Caki2 (cell line): ENCODE data around the gene PLEKHH3. TPM values are rescaled to one million over a fixed set of nuclear protein-coding genes. Genes with fewer than 3 reads are reported as not detected.
"Not testable (repeated sequence)": the region's sequence is repeated elsewhere in the genome, so short reads cannot be mapped to it uniquely, and the experiment has no call there.

Experiments
- DNase-seq: peaks from one replicate; pipeline ENCODE4 v3.0.0-alpha.2; 2015; ENCODE audit warnings: low read depth
- in situ Hi-C: cut with HindIII; loops from 2 replicates; pipeline ENCODE4 v1.10.0; 2016; ENCODE audit warnings: low sequenced_read_pairs, low pct_unique_long_range_greater_than_20kb, mixed read lengths
- total RNA-seq: library from RNA; depleted of rRNA; stranded (reverse); fragments of >200 nt; shearing (Covaris generic); gene quantifications from 2 replicates; pipeline ENCODE4 v1.2.3, GENCODE V29; 2014; ENCODE audit warnings: low replicate concordance

Gene PLEKHH3
- total RNA-seq, 1 experiment from 2014 or later: 20.5 TPM

GRCh38 chr17:42657824-42658588 lies 18.8 kb downstream of the PLEKHH3 start:
- in situ Hi-C loops: no loop called here

GRCh38 chr17:42655528-42655927 lies 21.3 kb downstream of the PLEKHH3 start:
- no peak for DNase-seq
- in situ Hi-C loops: no loop called here

More at GRCh38 chr17:42657824-42658588, 18.8 kb downstream of the PLEKHH3 start:
- DNase-seq: no peak

- in situ Hi-C loops: no loop called here
- DNase-seq: no peak
Measured at GRCh38 chr17:42653179-42654124, 23.3 kb downstream of the PLEKHH3 start.

GRCh38 chr17:42651392-42651791 lies 25.4 kb downstream of the PLEKHH3 start:
- in situ Hi-C loops: no loop called here
- DNase-seq: no peak

GRCh38 chr17:42647778-42648177 lies 29.0 kb downstream of the PLEKHH3 start:
- DNase-seq: peak; percentile 25
- in situ Hi-C loops: no loop called here

- no peak for DNase-seq
- in situ Hi-C loops: no loop called here
Measured at GRCh38 chr17:42642336-42642735, 34.5 kb downstream of the PLEKHH3 start.

GRCh38 chr17:42640121-42640520 lies 36.7 kb downstream of the PLEKHH3 start:
- in situ Hi-C loops: no loop called here
- DNase-seq: no peak

GRCh38 chr17:42639525-42640113 lies 37.2 kb downstream of the PLEKHH3 start:
- no peak for DNase-seq
- in situ Hi-C loops: no loop called here

GRCh38 chr17:42632949-42633444 lies 43.8 kb downstream of the PLEKHH3 start:
- in situ Hi-C loops: no loop called here

GRCh38 chr17:42629411-42630009 lies 47.3 kb downstream of the PLEKHH3 start:
- in situ Hi-C loops: no loop called here
- DNase-seq: no peak

More at GRCh38 chr17:42632949-42633444, 43.8 kb downstream of the PLEKHH3 start:
- DNase-seq: no peak

- in situ Hi-C loops, DNase-seq: not testable (repeated sequence)
Measured at GRCh38 chr17:42627032-42627764, 49.6 kb downstream of the PLEKHH3 start.

- in situ Hi-C loops: loop anchor here (25.0 kb wide), 1 partner anchor 113 kb away; the partner anchor contains the start of gene EZH1
- peak; percentile 72 for DNase-seq
Measured at GRCh38 chr17:42623732-42624596, 52.8 kb downstream of the PLEKHH3 start.

- in situ Hi-C loops: loop anchor here (25.0 kb wide), 1 partner anchor 114 kb away; the partner anchor contains the start of gene EZH1
- no peak for DNase-seq
Measured at GRCh38 chr17:42623271-42623670, 53.5 kb downstream of the PLEKHH3 start.

- in situ Hi-C loops: loop anchor here (25.0 kb wide), 1 partner anchor 115 kb away; the partner anchor contains the start of gene EZH1
- not testable (repeated sequence) for DNase-seq
Measured at GRCh38 chr17:42621987-42622386, 54.8 kb downstream of the PLEKHH3 start.

GRCh38 chr17:42618442-42619150 lies 58.2 kb downstream of the PLEKHH3 start:
- in situ Hi-C loops: loop anchor here (25.0 kb wide), 1 partner anchor 119 kb away; the partner anchor contains the start of gene EZH1
- peak; percentile 59 for DNase-seq

GRCh38 chr17:42617956-42618431 lies 58.8 kb downstream of the PLEKHH3 start:
- in situ Hi-C loops: loop anchor here (25.0 kb wide), 1 partner anchor 119 kb away; the partner anchor contains the start of gene EZH1
- no peak for DNase-seq
